ENCODE results near the gene CREG2. TPM values are rescaled to one million over a fixed set of nuclear protein-coding genes. Genes with fewer than 3 reads are reported as not detected.

The CREG2 gene
- polyA plus RNA-seq, 1 experiment = not detected

GRCh38 chr2:101332885-101333766 is 54.2 kb downstream of the CREG2 start:
- no peaks in the 10 kb centered on the region for H3K27me3 ChIP-seq (ENCODE audit: control insufficient read depth, insufficient read depth, low read length)
- H3K27ac ChIP-seq (ENCODE audit: low read depth, low read length) = no peak overlapping the region
- POLR2A ChIA-PET = no interaction called here
- no peaks in the 10 kb centered on the region for H3K9me3 ChIP-seq (ENCODE audit: control insufficient read depth, insufficient read depth, low read length)
- CTCF ChIA-PET = interaction anchor here (0.6 to 1.8 kb wide), 5 partner anchors 9 to 55 kb away, joined by 3 to 14 read pairs (median 5); no protein-coding TSS in a partner anchor
- H3K4me3 ChIP-seq (ENCODE audit: low read depth, low read length) = no peak overlapping the region
- TF ChIP-seq CTCF (IDR thresholded peaks at IDR 0.05; ENCODE audit: low read depth, low read length) = no peak
- DNase-seq (ENCODE audit: low read depth, low spot score) = no peak

- H3K9me3 ChIP-seq (ENCODE audit: control insufficient read depth, insufficient read depth, low read length) = no peaks in the 10 kb centered on the region
- H3K27me3 ChIP-seq (ENCODE audit: control insufficient read depth, insufficient read depth, low read length) = no peaks in the 10 kb centered on the region
- ChIA-PET POLR2A (no interaction called here), CTCF (interaction anchor here (0.9 to 1.7 kb wide), 2 partner anchors 11 to 56 kb away, joined by 3 to 5 read pairs; partner anchors contain the start of gene CREG2)
- TF ChIP-seq CTCF (IDR thresholded peaks at IDR 0.05; ENCODE audit: low read depth, low read length) = no peak
- no peak for DNase-seq (ENCODE audit: low read depth, low spot score)
- H3K4me3 ChIP-seq (ENCODE audit: low read depth, low read length) = no peak overlapping the region
- no peak overlapping the region for H3K27ac ChIP-seq (ENCODE audit: low read depth, low read length)
Measured at GRCh38 chr2:101331202-101331601, 56.1 kb downstream of the CREG2 start.

GRCh38 chr2:101330253-101330933 is 56.9 kb downstream of the CREG2 start:
- CTCF ChIA-PET = interaction anchor here (0.9 to 1.7 kb wide), 2 partner anchors 12 to 57 kb away, joined by 3 to 5 read pairs (median 3); partner anchors contain the start of gene CREG2
- POLR2A ChIA-PET = interaction anchor here (0.5 kb wide), 1 partner anchor 10 kb away, joined by 4 read pairs; no protein-coding TSS in a partner anchor
- no peak for DNase-seq (ENCODE audit: low read depth, low spot score)
- Histone ChIP-seq H3K9me3 (ENCODE audit: control insufficient read depth, insufficient read depth, low read length) (no peaks in the 10 kb centered on the region), H3K4me3 (ENCODE audit: low read depth, low read length) (no peak overlapping the region), H3K27ac (ENCODE audit: low read depth, low read length) (no peak overlapping the region), H3K27me3 (ENCODE audit: control insufficient read depth, insufficient read depth, low read length) (no peaks in the 10 kb centered on the region)
- TF ChIP-seq CTCF (IDR thresholded peaks at IDR 0.05; ENCODE audit: low read depth, low read length) = no peak

GRCh38 chr2:101329026-101329425 is 58.3 kb downstream of the CREG2 start:
- Histone ChIP-seq H3K9me3 (ENCODE audit: control insufficient read depth, insufficient read depth, low read length) (no peaks in the 10 kb centered on the region), H3K4me3 (ENCODE audit: low read depth, low read length) (no peak overlapping the region), H3K27me3 (ENCODE audit: control insufficient read depth, insufficient read depth, low read length) (no peaks in the 10 kb centered on the region), H3K27ac (ENCODE audit: low read depth, low read length) (no peak overlapping the region)
- no peak for TF ChIP-seq CTCF (IDR thresholded peaks at IDR 0.05; ENCODE audit: low read depth, low read length)
- ChIA-PET CTCF (interaction anchor here (1.4 to 1.5 kb wide), 2 partner anchors 12 to 555 kb away, joined by 3 to 8 read pairs; no protein-coding TSS in a partner anchor), POLR2A (no interaction called here)
- DNase-seq (ENCODE audit: low read depth, low spot score) = no peak

All from AG04450 (cell line).